GM11168 (cell line): Measurements from ENCODE around the gene TGFBR1.

ENCODE experiments used
- in situ Hi-C: fragments of 300-500 bp; cut with MboI; formaldehyde crosslinking; loops from one replicate; pipeline ENCODE4 v1.12.0; 2022; ENCODE audit warnings: low sequenced_read_pairs; ENCODE audit not compliant: unreplicated experiment

Gene TGFBR1

DNA sequence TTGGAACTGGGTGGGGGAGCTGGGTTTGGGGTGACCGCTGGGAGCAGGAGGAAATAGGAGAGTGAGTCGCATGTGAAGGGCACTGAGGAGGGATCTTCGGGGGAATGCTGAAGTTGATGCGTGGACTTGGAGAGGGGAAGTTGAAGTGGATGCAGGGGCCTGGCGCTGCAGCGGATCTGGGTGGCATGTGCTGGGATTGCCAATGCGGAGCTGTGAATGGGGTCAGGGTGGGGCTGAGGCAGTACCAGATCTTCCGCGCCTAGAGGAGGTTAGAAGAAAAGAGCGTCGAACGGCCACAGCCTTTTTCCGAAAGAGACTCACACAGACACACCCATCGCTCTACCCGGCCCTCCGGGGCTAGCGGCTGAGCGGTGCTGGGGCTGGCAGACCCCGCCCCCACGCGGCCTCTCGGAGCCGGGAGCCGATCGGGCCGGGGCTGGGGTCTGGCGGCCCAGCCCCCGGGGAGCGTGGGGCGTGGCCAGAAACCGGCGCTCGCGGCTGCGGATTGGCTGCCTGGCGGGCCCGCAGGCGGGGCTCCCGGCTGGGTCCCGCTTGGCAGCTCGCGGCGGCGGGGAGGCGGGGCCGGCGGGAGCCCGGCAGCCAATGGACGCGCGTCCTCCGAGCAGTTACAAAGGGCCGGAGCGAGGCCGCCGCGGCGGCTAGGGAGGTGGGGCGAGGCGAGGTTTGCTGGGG is at the start of gene TGFBR1:
Gene TGFBR1, plus strand, starts transcription at position 655 of the 693 bp plus-strand sequence. CDS start 93 bp downstream, outside the sequence.
- in situ Hi-C loops: no loop called here

DNA sequence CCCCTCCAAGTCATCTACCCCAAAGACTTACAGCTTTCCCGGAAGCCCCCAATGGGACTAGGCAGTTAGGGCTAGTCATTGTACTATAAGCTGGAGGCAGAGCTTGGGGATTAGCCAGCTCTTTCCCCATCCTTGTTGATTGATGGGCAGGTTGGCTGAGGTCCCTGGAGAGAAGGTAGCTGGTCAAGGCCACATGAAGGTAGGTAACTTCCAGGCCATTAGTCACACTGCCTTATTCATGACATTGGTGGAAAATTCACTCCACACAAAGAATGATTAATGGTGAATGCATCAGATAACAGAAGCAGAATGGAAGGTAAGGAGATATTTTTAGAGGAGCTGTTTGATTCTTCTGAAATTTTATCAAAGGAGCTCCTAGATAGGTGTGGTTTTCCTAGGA is 49.5 kb upstream of the TGFBR1 start:
- in situ Hi-C loops: no loop called here

DNA sequence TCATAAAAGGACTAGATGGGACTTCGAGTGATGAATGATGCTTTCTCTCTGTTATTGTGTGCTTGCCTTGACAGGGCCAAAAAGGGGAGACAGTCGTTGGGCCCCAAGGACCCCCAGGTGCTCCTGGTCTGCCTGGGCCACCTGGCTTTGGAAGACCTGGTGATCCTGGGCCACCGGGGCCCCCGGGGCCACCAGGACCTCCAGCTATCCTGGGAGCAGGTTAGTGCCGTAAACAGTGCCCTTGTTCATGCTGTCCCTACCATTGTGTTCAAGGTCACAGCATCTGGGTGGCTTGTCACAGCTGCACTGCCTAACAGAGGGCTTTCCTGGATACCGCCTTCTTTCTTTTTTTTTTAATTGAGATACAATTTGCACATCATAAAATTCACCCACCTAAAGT is 48.7 kb upstream of the TGFBR1 start:
- in situ Hi-C loops: no loop called here

DNA sequence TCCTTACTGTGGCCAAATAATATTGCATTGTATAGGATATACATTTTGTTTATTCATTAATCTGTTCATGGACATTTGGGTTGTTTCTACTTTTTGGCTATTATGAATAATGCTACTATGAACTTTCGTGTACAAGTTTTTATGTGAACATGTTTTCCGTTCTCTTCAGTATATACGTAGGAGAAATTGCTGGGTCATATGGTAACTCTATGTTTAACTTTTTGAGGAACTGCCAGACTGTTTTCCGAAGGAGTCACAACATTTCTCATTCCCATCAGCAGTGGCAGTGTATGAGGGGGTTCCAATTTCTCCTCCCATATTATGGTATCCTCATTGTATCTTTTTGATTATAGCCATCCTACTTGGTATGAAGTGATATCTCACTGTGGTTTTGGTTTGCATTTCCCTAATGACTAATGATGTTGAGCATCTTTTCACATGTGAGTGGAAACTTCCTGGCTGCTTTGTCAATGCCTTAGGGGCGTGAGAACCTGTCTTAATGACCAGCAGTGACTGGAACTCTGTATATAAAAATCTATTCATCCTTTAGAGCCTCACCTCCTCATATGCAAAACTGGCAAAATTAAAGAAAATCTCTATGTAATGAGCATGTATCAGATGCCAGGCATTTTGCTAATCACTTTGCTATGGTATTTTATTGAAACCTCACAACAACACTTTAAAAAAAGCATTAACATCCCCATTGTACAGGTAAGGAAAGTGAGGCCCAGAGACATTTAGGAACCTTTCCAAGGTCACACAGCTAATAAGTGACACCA is 47.8 kb upstream of the TGFBR1 start:
- in situ Hi-C loops: no loop called here

DNA sequence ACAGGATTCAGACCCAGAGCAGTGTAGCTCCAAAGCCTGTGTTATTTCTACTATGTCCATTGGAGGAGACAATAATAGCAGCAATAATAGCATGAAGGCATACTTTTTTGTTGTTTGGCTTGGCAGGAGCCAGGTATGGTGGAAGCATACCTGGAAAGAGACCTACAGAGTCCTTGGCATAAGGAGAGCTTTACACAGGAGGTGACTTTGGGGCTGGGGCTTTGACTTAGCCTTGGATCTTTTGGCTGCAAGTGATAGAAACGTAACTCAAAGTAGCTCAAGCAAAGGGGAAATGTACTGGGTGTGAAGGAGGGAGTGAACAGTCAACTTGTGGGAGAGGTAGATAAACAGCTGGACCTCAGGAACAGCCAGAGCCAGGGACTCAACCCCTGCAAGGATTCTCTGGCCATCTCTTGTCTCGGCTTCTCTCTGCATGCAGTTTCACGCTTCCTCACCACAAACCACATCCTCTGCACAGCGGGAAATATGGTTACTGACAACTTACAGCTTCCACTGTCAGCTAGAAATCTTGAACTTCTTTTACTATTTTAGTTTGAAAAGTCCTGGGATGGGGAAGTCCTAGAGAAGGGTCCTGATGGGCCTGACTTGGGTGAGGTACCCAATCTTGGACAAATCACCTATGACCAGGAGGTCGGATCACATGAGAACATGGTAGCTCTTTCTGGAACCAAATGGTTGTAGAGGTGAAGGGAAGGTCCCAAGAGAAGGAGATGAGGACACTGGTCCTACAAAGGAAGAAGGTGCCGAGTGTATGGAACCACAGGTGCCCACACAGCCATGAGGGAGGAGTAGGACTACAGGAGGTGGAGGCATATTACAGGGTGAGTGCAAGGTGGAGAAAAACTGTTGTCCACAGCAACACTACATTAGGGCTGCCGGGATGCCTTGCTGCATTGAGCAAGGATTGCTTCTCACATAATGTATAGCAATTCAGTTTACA is 47.0 kb upstream of the TGFBR1 start:
- in situ Hi-C loops: no loop called here

GRCh38 chr9:99058964-99059921 is 45.7 kb upstream of the TGFBR1 start:
- in situ Hi-C loops: no loop called here

- in situ Hi-C loops: no loop called here
Measured at GRCh38 chr9:99060621-99061020, 44.3 kb upstream of the TGFBR1 start.

DNA sequence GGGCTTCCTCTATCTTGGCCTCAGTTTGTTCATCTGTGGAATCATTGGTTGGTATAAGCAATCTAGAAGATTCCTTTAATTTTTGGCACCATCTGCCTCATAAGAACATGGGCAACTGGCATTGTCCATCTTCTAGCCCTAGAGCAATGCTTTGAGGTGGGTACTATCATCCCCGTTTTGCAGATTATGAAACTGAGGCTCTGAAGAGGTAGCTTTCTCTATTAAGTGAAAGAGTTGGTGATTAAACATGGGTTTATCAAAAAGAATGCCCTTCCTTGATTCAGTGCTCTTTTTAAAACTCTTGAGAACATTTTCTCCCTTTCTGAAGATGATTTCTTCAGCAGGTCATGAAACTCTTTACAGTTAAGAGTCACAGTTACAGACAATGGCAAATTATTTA is 42.4 kb upstream of the TGFBR1 start:
- in situ Hi-C loops: no loop called here

- in situ Hi-C loops: no loop called here
Measured at GRCh38 chr9:99063522-99063921, 41.4 kb upstream of the TGFBR1 start.

- in situ Hi-C loops: no loop called here
Measured at GRCh38 chr9:99066571-99066970, 38.3 kb upstream of the TGFBR1 start.

DNA sequence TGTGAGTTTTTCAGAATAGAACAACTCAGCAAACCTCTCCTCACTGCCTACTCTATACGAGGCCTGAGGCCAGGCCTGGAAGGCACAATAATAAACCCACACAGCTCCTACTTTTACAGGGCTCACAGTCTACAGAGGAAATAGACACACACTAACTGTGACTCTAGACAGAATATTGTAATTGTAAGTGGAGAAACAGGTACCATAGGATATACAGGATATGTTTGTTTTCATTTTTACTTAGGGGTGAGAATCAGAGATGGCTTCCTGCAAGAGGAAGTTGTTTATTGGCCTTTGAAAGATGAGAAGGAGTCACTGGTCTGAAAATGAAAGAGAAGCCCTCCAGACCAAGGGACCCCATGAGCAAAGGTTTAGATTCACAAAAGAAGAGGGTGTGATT is 35.8 kb upstream of the TGFBR1 start:
- in situ Hi-C loops: no loop called here

DNA sequence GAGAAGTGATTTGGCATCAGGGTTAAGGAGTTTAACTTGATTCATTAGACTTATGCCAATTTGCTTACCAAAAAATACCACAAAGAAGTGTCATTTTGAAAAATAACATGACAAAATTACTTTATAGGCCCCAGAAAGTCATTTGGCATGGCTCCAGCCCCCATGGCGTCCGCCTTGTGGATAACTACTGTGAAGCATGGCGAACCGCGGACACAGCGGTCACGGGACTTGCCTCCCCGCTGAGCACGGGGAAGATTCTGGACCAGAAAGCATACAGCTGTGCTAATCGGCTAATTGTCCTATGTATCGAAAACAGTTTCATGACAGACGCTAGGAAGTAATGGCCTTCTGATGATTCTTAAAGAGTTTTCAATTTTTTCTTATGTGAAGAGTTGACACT is 35.4 kb upstream of the TGFBR1 start:
- in situ Hi-C loops: no loop called here

GRCh38 chr9:99070681-99071080 is 34.2 kb upstream of the TGFBR1 start:
- in situ Hi-C loops: no loop called here

DNA sequence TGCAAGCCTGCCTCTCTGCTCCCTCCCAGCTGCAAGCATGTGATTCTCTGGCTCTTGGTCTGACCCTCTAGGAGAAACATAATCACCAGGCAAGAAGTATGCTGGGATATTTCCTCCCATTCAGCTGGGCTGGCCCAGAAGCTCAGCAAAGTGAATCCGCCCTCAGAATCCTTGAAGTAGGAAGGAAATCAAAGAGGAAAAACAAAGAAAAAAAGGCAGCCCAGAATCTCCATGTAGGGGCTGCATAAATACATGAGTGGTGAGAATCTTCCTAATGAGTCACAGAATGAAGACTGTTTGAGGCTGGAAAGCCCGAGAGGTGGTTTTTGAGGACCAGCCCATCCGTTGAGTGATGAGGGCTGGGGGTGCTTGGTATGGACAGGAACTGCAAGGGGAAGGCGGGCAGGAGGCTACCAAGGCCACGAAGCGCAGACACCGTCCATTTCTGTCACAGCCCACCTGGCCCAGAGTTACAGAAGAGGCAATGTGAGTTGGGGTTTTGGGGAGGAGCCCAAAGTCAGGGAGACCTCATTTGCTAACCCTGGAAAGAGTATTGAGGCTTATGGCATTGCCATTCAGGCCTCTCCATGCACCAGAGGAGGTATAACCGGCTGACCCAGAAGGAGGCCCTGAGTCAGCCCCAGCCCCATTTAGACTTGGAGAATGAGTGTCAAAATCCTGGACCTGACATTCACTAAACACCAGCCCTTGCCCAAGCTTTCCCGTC is 33.4 kb upstream of the TGFBR1 start:
- in situ Hi-C loops: no loop called here

GRCh38 chr9:99072040-99072394 is 32.9 kb upstream of the TGFBR1 start:
- in situ Hi-C loops: no loop called here

DNA sequence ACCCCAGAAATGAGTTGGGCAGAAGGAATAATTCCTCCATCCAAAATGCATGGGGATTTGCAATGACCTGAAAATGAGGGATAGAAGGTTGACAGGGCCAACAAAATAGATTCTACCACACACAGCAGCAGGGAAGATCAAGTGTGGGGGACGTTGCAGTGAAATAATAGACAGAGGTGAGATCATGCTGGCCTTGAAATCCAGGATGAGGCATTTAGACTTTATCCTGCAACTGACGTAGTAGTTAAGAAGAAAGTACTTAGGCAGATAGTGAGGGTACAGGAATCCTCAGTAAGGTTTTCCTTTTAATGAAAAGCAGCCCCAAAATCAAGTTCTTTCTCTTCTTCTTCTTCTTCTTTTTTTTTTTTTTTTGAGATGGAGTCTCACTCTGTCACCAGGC is 31.6 kb upstream of the TGFBR1 start:
- in situ Hi-C loops: no loop called here

- in situ Hi-C loops: no loop called here
Measured at GRCh38 chr9:99073985-99074901, 30.7 kb upstream of the TGFBR1 start.

DNA sequence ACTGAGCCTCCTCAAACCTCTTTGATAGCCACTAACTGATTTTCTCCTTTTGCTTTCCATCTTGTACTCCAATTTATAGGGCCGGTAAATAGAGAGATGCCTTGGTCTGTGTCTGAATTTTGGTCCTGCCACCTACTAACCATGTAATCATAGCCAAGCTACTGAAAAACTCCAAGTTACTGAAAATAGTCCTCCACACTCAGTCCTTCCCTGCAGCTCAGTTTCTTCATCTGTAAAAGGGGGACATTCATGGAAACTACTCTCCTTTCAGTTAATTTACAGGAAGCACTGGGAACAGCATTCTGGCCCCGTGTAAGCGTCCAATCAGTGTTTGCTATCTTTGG is 30.0 kb upstream of the TGFBR1 start:
- in situ Hi-C loops: no loop called here
